Effector memory CD8-positive, alpha-beta T cell (primary cell): ENCODE results near the gene UAP1.
"Not testable (repeated sequence)": the region's sequence is repeated elsewhere in the genome, so short reads cannot be mapped to it uniquely, and the experiment has no call there.

Experiments
- ATAC-seq: fragments of 150-1000 bp; cut with Tn5 transposase; replicated peaks from 2 replicates; pipeline ENCODE4 v1.10.0; 2021; ENCODE audit warnings: mild to moderate bottlenecking, moderate library complexity
- DNase-seq, 3 experiments: peaks; one replicate each; pipeline ENCODE4 v3.0.0; 2021
- H3K27ac Mint-ChIP-seq, 2 donors: one replicate each; pipeline ENCODE4 v1.8.0; 2022; ENCODE audit warnings: mild to moderate bottlenecking in 2 of 2, mixed read lengths in 2 of 2, moderate library complexity in 2 of 2
- H3K27me3 Mint-ChIP-seq, 2 donors: one replicate each; pipeline ENCODE4 v1.8.0; 2022; ENCODE audit warnings: mixed read lengths in 2 of 2
- H3K36me3 Mint-ChIP-seq: one replicate; pipeline ENCODE4 v1.8.0; 2022; ENCODE audit warnings: mild to moderate bottlenecking, moderate library complexity, mixed read lengths; ENCODE audit not compliant: insufficient read depth
- H3K4me1 Mint-ChIP-seq, 2 donors: one replicate each; pipeline ENCODE4 v1.8.0; 2022; ENCODE audit warnings: low read depth in 2 of 2, mixed read lengths in 2 of 2
- H3K4me3 Mint-ChIP-seq, 2 donors: one replicate each; pipeline ENCODE4 v1.8.0; 2022; ENCODE audit warnings: mild to moderate bottlenecking in 2 of 2, mixed read lengths in 2 of 2, moderate library complexity in 2 of 2
- H3K9me3 Mint-ChIP-seq, 2 donors: one replicate each; pipeline ENCODE4 v1.8.0; 2022; ENCODE audit warnings: mixed read lengths in 2 of 2

UAP1 gene

DNA sequence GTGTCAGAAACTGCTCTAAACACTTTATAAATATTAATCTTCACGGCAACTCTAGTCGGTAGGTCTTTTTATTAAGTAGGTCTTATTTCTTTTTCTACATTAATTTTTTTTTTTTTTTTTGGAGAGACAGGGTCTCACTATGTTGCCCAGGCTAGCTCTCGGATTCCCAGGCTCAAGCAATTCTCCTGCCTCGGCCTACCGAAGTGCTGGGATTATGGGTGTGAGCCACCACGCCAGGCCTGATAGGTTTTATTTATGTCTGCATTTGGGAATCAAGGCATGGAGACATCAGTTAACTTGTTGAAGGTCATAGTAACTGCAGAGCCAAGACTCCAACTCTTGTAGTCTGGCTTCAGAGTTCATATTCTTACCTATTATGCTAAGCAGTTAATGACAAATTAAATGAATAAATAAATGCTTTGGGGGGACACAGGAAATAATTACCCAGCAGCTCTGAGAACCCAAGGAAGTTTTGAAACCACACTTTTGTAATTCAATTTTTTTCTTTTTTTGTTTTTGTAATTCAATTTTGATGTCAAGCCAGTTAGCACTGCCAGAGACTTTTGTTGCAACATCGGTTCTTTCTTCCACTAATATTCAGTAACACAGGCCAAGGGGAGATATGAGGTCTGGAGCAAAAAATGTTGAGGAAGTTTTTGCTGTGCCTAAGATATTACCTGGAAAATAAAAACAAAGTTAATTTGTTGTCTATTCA lies 9.4 kb upstream of the UAP1 start:
- peaks cover 3% of the 10 kb centered on the region for H3K36me3 Mint-ChIP-seq
- H3K4me1 Mint-ChIP-seq, result peaks cover 0 to 6% of the 10 kb centered on the region in 2 donors
- no peak overlapping the region for H3K4me3 Mint-ChIP-seq
- no peak for DNase-seq
- H3K9me3 Mint-ChIP-seq, result no peaks in the 10 kb centered on the region
- no peak overlapping the region for H3K27ac Mint-ChIP-seq
- no peak for ATAC-seq
- no peaks in the 10 kb centered on the region for H3K27me3 Mint-ChIP-seq

- Mint-ChIP-seq H3K4me1 (peaks cover 0 to 6% of the 10 kb centered on the region in 2 donors), H3K9me3 (no peaks in the 10 kb centered on the region), H3K27ac (no peak overlapping the region), H3K27me3 (no peaks in the 10 kb centered on the region), H3K36me3 (peaks cover 3% of the 10 kb centered on the region), H3K4me3 (no peak overlapping the region)
- ATAC-seq (no peak), DNase-seq (no peak)
Observed at GRCh38 chr1:162552684-162553252, 8.8 kb upstream of the UAP1 start.

DNA sequence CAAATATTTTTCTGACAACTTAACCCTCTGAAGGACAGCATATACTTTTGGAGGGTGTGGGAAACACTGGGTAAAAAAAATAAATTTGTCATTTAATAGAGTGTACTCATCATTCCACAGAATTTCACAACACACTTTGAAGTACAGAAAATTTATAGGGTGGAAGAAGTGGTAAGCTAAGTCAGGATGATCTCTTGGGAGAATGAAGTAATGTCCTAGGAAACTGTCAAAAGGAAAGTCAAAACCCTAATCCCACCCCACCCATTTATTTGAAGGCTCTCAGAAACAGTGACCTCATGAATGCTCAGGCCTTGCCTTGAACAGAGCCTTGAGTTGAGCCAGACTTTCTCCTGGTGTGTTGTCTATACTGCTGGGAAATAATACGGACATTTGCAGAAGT lies 7.3 kb upstream of the UAP1 start:
- no peak overlapping the region for H3K27ac Mint-ChIP-seq
- DNase-seq (no peak), ATAC-seq (no peak)
- H3K9me3 Mint-ChIP-seq, result no peaks in the 10 kb centered on the region
- H3K4me3 Mint-ChIP-seq, result no peak overlapping the region
- peaks cover 3% of the 10 kb centered on the region for H3K36me3 Mint-ChIP-seq
- H3K4me1 Mint-ChIP-seq, result peaks cover 0 to 2% of the 10 kb centered on the region in 2 donors
- no peaks in the 10 kb centered on the region for H3K27me3 Mint-ChIP-seq

GRCh38 chr1:162557536-162557935 lies 4.0 kb upstream of the UAP1 start:
- DNase-seq (no peak), ATAC-seq (no peak)
- no peak overlapping the region for H3K27ac Mint-ChIP-seq
- no peaks in the 10 kb centered on the region for H3K9me3 Mint-ChIP-seq
- H3K4me1 Mint-ChIP-seq, result peaks cover 11% of the 10 kb centered on the region in 2 donors
- H3K27me3 Mint-ChIP-seq, result no peaks in the 10 kb centered on the region
- peaks cover 19% of the 10 kb centered on the region for H3K36me3 Mint-ChIP-seq
- H3K4me3 Mint-ChIP-seq, result no peak overlapping the region

- Mint-ChIP-seq H3K4me3 (peak overlapping the region; percentile 94 to 96), H3K27ac (peak overlapping the region; percentile 98 to 99), H3K4me1 (peaks cover 22 to 27% of the 10 kb centered on the region in 2 donors), H3K9me3 (no peaks in the 10 kb centered on the region), H3K27me3 (no peaks in the 10 kb centered on the region), H3K36me3 (peaks cover 25% of the 10 kb centered on the region)
- no peak for ATAC-seq
- no peak for DNase-seq
Observed at GRCh38 chr1:162560303-162561036, 1.1 kb upstream of the UAP1 start.

DNA sequence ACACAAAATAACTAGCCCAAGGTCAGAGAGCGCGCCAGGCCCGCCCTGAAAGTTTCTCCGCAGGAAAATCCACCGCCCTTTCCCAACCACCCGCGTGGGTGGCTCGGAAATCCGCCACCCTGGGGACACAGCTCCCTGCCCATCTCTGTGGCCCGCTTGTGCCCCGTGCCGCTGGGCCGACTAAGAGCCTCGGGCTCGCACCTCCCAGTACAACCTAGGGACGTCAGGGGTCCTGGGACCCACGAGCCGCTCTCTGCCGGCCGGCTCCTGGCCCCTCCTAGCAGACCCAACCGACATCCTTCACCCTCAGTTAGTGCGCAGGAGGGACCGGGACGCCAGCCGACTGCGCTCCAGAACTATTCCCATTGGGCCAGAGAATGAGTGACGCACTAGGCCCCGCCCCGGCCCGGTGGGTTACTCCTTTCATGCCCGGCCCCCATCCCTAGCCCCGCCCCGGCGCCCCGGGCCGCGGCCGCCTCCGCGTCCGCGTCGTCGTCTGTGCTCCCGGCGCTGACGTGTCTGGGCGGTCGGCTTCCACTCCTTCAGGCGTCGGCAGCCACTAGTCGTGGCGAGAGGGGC lies 396 bp upstream of the UAP1 start:
- Mint-ChIP-seq H3K36me3 (peaks cover 25% of the 10 kb centered on the region), H3K4me3 (peak overlapping the region; percentile 94 to 96), H3K27ac (peak overlapping the region; percentile 98 to 99), H3K4me1 (peaks cover 26 to 30% of the 10 kb centered on the region in 2 donors), H3K27me3 (no peaks in the 10 kb centered on the region), H3K9me3 (no peaks in the 10 kb centered on the region)
- DNase-seq (peak; percentile 98 to 99 (median 98)), ATAC-seq (peak; percentile 87)

GRCh38 chr1:162562470-162562828 lies 927 bp downstream of the UAP1 start:
- Mint-ChIP-seq H3K4me1 (peaks cover 26 to 30% of the 10 kb centered on the region in 2 donors), H3K36me3 (peaks cover 30% of the 10 kb centered on the region), H3K27me3 (no peaks in the 10 kb centered on the region), H3K9me3 (no peaks in the 10 kb centered on the region), H3K27ac (peak overlapping the region; percentile 98 to 99), H3K4me3 (peak overlapping the region; percentile 94 to 96)
- DNase-seq, result no peak
- no peak for ATAC-seq

GRCh38 chr1:162564762-162565218 lies 3.3 kb downstream of the UAP1 start:
- no peak overlapping the region for H3K4me3 Mint-ChIP-seq
- H3K9me3 Mint-ChIP-seq, result no peaks in the 10 kb centered on the region
- H3K27ac Mint-ChIP-seq, result peak overlapping the region in 1 of 2 donors; percentile 42
- H3K27me3 Mint-ChIP-seq, result no peaks in the 10 kb centered on the region
- H3K4me1 Mint-ChIP-seq, result peaks cover 26 to 35% of the 10 kb centered on the region in 2 donors
- no peak for DNase-seq
- ATAC-seq, result no peak
- peaks cover 33% of the 10 kb centered on the region for H3K36me3 Mint-ChIP-seq

DNA sequence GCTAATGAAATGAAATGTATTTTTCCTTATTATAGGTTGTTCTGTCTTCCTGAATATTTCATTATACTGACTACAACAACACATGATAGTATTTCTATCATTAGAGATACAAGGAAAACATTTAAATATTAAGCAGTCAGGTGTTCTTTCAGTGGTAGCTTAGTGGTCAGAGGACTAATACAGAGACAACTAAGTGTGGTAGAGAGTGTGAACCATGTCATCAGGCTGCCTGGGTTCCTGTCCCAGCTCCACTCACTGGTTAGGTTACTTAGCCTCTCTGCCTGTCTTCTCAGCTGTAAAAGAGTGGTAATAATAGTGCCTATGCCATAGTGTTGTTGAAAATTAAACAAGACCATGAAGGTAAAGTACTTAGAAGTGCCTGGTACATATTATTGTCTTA lies 3.9 kb downstream of the UAP1 start:
- no peak for DNase-seq
- Mint-ChIP-seq H3K4me1 (peaks cover 26 to 38% of the 10 kb centered on the region in 2 donors), H3K4me3 (no peak overlapping the region), H3K9me3 (no peaks in the 10 kb centered on the region), H3K27ac (peak overlapping the region in 1 of 2 donors; percentile 42), H3K36me3 (peaks cover 35% of the 10 kb centered on the region), H3K27me3 (no peaks in the 10 kb centered on the region)
- ATAC-seq, result no peak

- Mint-ChIP-seq H3K4me3 (no peak overlapping the region), H3K9me3 (no peaks in the 10 kb centered on the region), H3K27me3 (no peaks in the 10 kb centered on the region), H3K36me3 (peaks cover 29% of the 10 kb centered on the region), H3K4me1 (peaks cover 22 to 35% of the 10 kb centered on the region in 2 donors), H3K27ac (peak overlapping the region in 1 of 2 donors; percentile 2)
- ATAC-seq, result no peak
- no peak for DNase-seq
Observed at GRCh38 chr1:162566870-162567269, 5.3 kb downstream of the UAP1 start.

GRCh38 chr1:162568802-162569201 lies 7.3 kb downstream of the UAP1 start:
- no peak for DNase-seq
- no peak overlapping the region for H3K4me3 Mint-ChIP-seq
- H3K9me3 Mint-ChIP-seq, result no peaks in the 10 kb centered on the region
- H3K27ac Mint-ChIP-seq, result no peak overlapping the region
- peaks cover 24% of the 10 kb centered on the region for H3K36me3 Mint-ChIP-seq
- no peak for ATAC-seq
- H3K27me3 Mint-ChIP-seq, result no peaks in the 10 kb centered on the region
- peaks cover 16 to 29% of the 10 kb centered on the region in 2 donors for H3K4me1 Mint-ChIP-seq

GRCh38 chr1:162570718-162571117 lies 9.2 kb downstream of the UAP1 start:
- Mint-ChIP-seq H3K4me3 (no peak overlapping the region), H3K4me1 (peaks cover 6 to 15% of the 10 kb centered on the region in 2 donors), H3K9me3 (no peaks in the 10 kb centered on the region), H3K27ac (no peak overlapping the region), H3K27me3 (no peaks in the 10 kb centered on the region), H3K36me3 (peaks cover 34% of the 10 kb centered on the region)
- ATAC-seq (no peak), DNase-seq (no peak)

DNA sequence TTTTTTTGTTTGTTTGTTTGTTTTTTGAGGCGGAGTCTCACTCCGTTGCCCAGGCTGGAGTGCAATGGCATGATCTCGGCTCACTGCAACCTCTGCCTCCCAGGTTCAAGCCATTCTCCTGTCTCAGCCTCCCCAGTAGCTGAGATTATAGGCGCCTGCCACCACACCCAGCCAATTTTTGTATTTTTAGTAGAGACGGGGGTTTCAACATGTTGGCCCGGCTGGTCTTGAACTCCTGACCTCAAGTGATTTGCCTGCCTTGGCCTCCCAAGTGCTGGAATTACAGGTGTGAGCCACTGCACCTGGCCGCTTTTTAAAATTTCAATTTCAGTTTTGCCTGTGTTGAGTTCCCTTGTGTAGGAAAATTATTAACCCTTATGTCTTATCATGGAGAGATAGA lies 9.6 kb downstream of the UAP1 start:
- not testable (repeated sequence) for H3K4me3 Mint-ChIP-seq, H3K27ac Mint-ChIP-seq, H3K27me3 Mint-ChIP-seq, DNase-seq, ATAC-seq, H3K9me3 Mint-ChIP-seq
- peaks cover 38% of the 10 kb centered on the region for H3K36me3 Mint-ChIP-seq
- peaks cover 6 to 15% of the 10 kb centered on the region in 2 donors for H3K4me1 Mint-ChIP-seq
